MM.1S (cell line): ENCODE data around the gene PRMT7.

Experiments
- DNase-seq: peaks from one replicate; pipeline ENCODE4 v3.0.0-alpha.2; 2015
- H2AFZ ChIP-seq: fragments of 300-600 bp; sonication (generic); 2 replicates; pipeline ENCODE4 v1.6.0; 2016; ENCODE audit warnings: antibody characterized with exemption, low read length
- H3F3A ChIP-seq: fragments of 300-600 bp; sonication (generic); 2 replicates; pipeline ENCODE4 v1.6.1; 2016; ENCODE audit warnings: mild to moderate bottlenecking, antibody characterized with exemption, low read length, moderate library complexity, mixed read lengths; ENCODE audit not compliant: insufficient read depth
- H3K27ac ChIP-seq: fragments of 300-600 bp; sonication (generic); 2 replicates; pipeline ENCODE4 v1.5.1; 2016; ENCODE audit warnings: mild to moderate bottlenecking, low read length
- H3K27me3 ChIP-seq: fragments of 300-600 bp; sonication (generic); replicated peaks from 2 replicates; pipeline ENCODE4 v1.6.0; 2016; ENCODE audit warnings: low read length; ENCODE audit not compliant: insufficient read depth
- H3K36me3 ChIP-seq: fragments of 300-600 bp; sonication (generic); replicated peaks from 2 replicates; pipeline ENCODE4 v1.6.1; 2016; ENCODE audit warnings: mild to moderate bottlenecking, low read length, mixed read lengths; ENCODE audit not compliant: insufficient read depth
- H3K4me1 ChIP-seq: fragments of 300-600 bp; sonication (generic); 2 replicates; pipeline ENCODE4 v1.6.1; 2016; ENCODE audit warnings: low read length, mixed read lengths
- H3K4me2 ChIP-seq: fragments of 300-600 bp; sonication (generic); 2 replicates; pipeline ENCODE4 v1.6.0; 2016; ENCODE audit warnings: low read depth, low read length
- H3K4me3 ChIP-seq: fragments of 300-600 bp; sonication (generic); 2 replicates; pipeline ENCODE4 v1.5.1; 2016; ENCODE audit warnings: low read length, mixed read lengths
- H3K79me2 ChIP-seq: fragments of 300-600 bp; sonication (generic); 2 replicates; pipeline ENCODE4 v1.6.1; 2016; ENCODE audit warnings: mixed run types, low read length, mixed read lengths
- H3K9ac ChIP-seq: fragments of 300-600 bp; sonication (generic); 2 replicates; pipeline ENCODE4 v1.6.1; 2016; ENCODE audit warnings: low read length, mixed read lengths
- H3K9me2 ChIP-seq: fragments of 300-600 bp; sonication (generic); replicated peaks from 2 replicates; pipeline ENCODE4 v1.6.1; 2016; ENCODE audit warnings: mild to moderate bottlenecking, low read length, mixed read lengths; ENCODE audit not compliant: insufficient read depth
- H3K9me3 ChIP-seq: fragments of 300-600 bp; sonication (generic); replicated peaks from 2 replicates; pipeline ENCODE4 v1.6.1; 2016; ENCODE audit warnings: mild to moderate bottlenecking, low read length, mixed read lengths; ENCODE audit not compliant: insufficient read depth
- H4K20me1 ChIP-seq: fragments of 300-600 bp; sonication (generic); 2 replicates; pipeline ENCODE4 v1.6.1; 2016; ENCODE audit warnings: mild to moderate bottlenecking, low read length, moderate library complexity, mixed read lengths; ENCODE audit not compliant: insufficient read depth
- EZH2 ChIP-seq: fragments of 300-600 bp; sonication (generic); optimal IDR thresholded peaks from 2 replicates; pipeline ENCODE3; 2017; ENCODE audit warnings: low read depth, mild to moderate bottlenecking, antibody characterized with exemption, low read length, mixed read lengths
- EZH2phosphoT487 ChIP-seq: fragments of 300-600 bp; sonication (generic); IDR thresholded peaks from 2 replicates; pipeline ENCODE4 v1.6.1; 2018; ENCODE audit warnings: antibody characterized with exemption, low read length
- TF ChIP-seq, protein P1 (sequence below): fragments of 300-600 bp; sonication (generic); IDR thresholded peaks from 2 replicates; pipeline ENCODE4 v1.5.1; 2016; ENCODE audit warnings: antibody characterized with exemption, low read length, mixed read lengths

PRMT7 gene

DNA sequence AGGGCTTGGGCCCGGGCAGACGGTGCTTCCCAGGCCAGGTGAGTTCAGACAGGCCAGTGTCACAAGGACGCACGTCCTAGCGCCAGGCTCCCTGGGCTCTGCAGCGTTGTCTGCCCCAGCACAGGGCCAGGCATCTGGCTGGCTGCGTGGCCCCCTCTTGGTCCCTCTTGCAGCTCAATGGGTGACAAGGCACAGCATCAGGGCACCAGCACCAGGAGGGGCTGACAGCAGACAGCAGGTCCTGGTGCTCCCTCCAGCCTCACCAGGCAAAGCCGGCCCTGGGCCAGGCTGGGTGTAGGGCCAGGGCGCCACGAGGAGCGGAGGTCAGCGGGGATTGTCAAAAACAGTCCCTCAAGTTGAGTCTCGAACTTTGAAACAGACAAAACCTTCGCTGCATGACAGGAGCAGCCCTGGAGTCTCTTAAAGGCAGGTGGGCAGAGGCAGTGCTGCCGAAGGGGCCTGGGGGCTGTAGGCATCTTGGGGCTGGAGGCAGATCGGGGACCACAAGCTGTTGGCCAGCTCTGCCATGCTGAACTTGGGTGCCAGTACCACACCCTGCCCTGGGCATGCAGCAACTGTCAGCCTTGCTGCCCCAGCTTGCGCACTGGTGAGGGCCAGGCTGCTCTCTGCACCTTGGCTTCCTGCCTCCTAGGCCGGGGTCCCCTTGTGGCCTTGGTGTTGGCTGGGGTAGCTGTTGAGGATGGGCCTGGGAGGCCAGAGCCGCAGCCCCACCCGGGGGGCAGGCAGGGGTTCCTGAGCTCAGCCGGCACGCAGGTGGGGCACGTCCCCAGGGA is 48.8 kb downstream of the PRMT7 start:
- Histone ChIP-seq H3F3A (peaks cover 8% of the 10 kb centered on the region; the same call in 1 of the 2 replicates), H3K4me2 (no peak overlapping the region), H3K4me3 (no peak overlapping the region), H3K9ac (no peak overlapping the region), H3K79me2 (0 out of 2 replicates have a peak, but pooled peaks cover 8% of the 10 kb centered on the region), H3K9me3 (no peaks in the 10 kb centered on the region), H2AFZ (no peak overlapping the region), H3K27ac (no peak overlapping the region), H3K36me3 (0 out of 2 replicates have a peak, but pooled peaks cover 4% of the 10 kb centered on the region), H4K20me1 (no peaks in the 10 kb centered on the region), H3K27me3 (no peaks in the 10 kb centered on the region), H3K9me2 (no peaks in the 10 kb centered on the region), H3K4me1 (peaks cover 33% of the 10 kb centered on the region)
- no peak for DNase-seq
- TF ChIP-seq EZH2 = no peak
- TF ChIP-seq, protein P1, sequence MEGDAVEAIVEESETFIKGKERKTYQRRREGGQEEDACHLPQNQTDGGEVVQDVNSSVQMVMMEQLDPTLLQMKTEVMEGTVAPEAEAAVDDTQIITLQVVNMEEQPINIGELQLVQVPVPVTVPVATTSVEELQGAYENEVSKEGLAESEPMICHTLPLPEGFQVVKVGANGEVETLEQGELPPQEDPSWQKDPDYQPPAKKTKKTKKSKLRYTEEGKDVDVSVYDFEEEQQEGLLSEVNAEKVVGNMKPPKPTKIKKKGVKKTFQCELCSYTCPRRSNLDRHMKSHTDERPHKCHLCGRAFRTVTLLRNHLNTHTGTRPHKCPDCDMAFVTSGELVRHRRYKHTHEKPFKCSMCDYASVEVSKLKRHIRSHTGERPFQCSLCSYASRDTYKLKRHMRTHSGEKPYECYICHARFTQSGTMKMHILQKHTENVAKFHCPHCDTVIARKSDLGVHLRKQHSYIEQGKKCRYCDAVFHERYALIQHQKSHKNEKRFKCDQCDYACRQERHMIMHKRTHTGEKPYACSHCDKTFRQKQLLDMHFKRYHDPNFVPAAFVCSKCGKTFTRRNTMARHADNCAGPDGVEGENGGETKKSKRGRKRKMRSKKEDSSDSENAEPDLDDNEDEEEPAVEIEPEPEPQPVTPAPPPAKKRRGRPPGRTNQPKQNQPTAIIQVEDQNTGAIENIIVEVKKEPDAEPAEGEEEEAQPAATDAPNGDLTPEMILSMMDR = no peak
- TF ChIP-seq EZH2phosphoT487 = no peak

DNA sequence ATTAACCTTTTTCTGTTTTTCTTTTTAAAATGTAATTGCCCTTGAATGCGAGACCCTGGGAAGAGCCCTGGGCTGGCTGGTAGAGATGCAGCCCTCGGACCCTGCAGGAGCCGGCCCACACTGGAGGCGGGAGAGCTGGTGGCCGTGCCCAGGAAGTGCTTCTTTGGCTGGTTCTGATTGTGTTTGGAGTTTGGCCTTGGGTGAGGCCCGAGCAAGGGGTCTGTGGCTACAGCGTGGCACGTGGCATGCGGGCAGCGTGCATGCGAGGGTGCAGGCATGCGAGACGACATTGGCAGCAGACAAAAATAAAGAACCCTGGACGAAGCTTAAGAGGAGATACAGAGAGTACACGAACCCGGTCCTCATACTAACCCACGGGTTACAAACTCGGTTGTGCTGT is 49.7 kb downstream of the PRMT7 start:
- Histone ChIP-seq H3K4me1 (peaks cover 28% of the 10 kb centered on the region), H2AFZ (no peak overlapping the region), H3K4me2 (no peak overlapping the region), H3F3A (peaks cover 8% of the 10 kb centered on the region; the same call in 1 of the 2 replicates), H3K4me3 (no peak overlapping the region), H3K27me3 (no peaks in the 10 kb centered on the region), H3K9ac (no peak overlapping the region), H4K20me1 (no peaks in the 10 kb centered on the region), H3K36me3 (0 out of 2 replicates have a peak, but pooled peaks cover 4% of the 10 kb centered on the region), H3K9me3 (no peaks in the 10 kb centered on the region), H3K27ac (no peak overlapping the region), H3K9me2 (no peaks in the 10 kb centered on the region), H3K79me2 (0 out of 2 replicates have a peak, but pooled peaks cover 8% of the 10 kb centered on the region)
- TF ChIP-seq EZH2phosphoT487 (no peak), EZH2 (no peak)
- DNase-seq = no peak

DNA sequence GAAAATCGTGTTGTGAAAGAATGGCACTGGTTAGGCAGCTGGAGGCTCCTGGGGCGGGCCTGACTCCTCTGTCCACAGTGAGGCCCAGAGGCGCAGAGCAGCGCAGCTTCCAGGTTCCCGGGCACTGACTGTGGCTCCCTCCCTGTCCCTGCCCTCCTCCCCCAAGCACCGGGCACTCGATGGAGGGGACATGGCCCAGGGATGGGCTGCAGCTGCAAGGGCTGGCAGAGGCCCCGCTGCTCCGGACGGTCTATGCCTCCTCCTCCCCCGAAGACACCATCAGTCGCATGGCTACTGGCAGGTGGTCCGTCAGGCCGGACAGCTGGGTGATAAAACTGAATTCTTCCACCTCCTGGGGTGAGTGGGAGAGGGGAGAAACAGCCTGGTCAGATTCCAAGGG is 50.1 kb downstream of the PRMT7 start:
- no peak overlapping the region for H3K4me3 ChIP-seq
- 0 out of 2 replicates have a peak, but pooled peaks cover 4% of the 10 kb centered on the region for H3K36me3 ChIP-seq
- no peaks in the 10 kb centered on the region for H4K20me1 ChIP-seq

More for the DNA sequence above, 50.1 kb downstream of the PRMT7 start:
- no peak overlapping the region for H3K4me2 ChIP-seq
- H3K27ac ChIP-seq = no peak overlapping the region
- no peak overlapping the region for H2AFZ ChIP-seq
- DNase-seq = no peak
- no peaks in the 10 kb centered on the region for H3K27me3 ChIP-seq
- H3K4me1 ChIP-seq = peaks cover 24% of the 10 kb centered on the region
- no peak overlapping the region for H3K9ac ChIP-seq
- H3K9me3 ChIP-seq = no peaks in the 10 kb centered on the region
- H3K9me2 ChIP-seq = no peaks in the 10 kb centered on the region
- 0 out of 2 replicates have a peak, but pooled peaks cover 8% of the 10 kb centered on the region for H3K79me2 ChIP-seq
- peaks cover 7% of the 10 kb centered on the region; the same call in 1 of the 2 replicates for H3F3A ChIP-seq
- TF ChIP-seq, protein P1 = no peak
- TF ChIP-seq EZH2phosphoT487 = no peak
- TF ChIP-seq EZH2 = no peak
